Amniotic epithelial cell (primary cell): Measurements from ENCODE around the gene ATP23.
A peak's percentile ranks its signal among the peaks of the same experiment; 100 is the strongest.

Experiments
- DNase-seq: peaks from one replicate; pipeline ENCODE4 v3.0.0-alpha.2; 2010; ENCODE audit warnings: low read depth

Gene ATP23

DNA sequence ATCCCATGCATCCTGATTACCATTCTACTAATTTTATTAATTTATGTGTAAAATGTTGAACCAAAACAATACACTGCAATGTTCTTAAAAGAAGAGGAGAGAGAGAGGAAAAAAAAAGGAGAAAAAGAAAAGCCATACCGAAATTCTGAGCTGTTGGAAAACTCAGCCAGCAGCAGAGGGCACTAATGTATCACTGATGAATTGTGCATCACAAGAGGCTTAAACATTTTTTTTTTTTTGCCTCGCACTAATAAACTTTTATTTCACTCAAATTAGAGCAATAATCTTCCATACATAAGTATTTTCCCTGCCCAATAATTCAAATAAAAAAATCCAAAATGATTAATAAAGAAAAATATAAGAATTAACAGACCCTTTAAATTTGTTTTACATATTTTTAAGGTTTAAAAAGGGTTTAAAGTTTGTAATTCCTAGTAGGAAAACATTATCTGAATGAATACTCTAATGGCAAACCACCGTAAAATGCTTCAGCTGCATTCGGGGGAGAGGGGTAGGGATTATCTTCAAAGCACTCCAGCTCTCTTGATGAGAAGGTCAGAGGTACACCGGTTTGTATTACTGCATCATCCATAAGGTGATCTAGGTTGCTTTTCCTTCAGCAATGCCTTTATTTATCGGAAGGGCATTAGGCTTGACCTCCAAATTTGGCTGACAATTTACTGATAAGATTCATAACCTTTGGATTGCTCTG is 41.9 kb downstream of the ATP23 start:
- peak; percentile 65 for DNase-seq

- no peak for DNase-seq
Measured at GRCh38 chr12:57983858-57984505, 42.6 kb downstream of the ATP23 start.

DNA sequence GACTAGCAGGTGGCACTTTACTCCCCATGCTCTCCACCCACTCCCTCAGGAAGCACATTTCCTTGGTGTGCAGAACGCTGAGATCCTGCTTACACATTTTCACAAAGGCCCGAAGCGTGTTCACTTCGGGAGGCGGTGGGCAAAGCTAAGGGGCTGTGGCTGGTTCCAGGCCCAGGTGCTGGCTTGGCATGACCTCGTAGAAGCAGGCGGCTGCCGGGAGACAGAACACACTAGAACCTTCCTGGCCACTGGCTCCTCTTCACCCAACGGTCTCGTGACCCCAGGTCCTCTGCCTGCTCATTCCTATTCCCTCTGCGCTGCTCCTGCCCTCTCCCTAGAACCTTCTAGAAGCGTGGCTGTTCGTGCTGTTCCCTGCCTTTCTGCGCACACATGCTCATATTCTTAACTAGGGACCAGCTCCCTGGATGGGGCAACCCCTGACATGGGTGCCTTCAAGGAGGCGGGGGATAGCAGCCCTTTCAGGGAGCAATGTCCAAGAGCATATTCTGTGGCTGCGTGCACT is 43.3 kb downstream of the ATP23 start:
- no peak for DNase-seq

GRCh38 chr12:57985685-57986084 is 44.3 kb downstream of the ATP23 start:
- DNase-seq = peak; percentile 72

GRCh38 chr12:57989838-57990237 is 48.5 kb downstream of the ATP23 start:
- no peak for DNase-seq

- no peak for DNase-seq
Measured at GRCh38 chr12:57990241-57990883, 49.0 kb downstream of the ATP23 start.

DNA sequence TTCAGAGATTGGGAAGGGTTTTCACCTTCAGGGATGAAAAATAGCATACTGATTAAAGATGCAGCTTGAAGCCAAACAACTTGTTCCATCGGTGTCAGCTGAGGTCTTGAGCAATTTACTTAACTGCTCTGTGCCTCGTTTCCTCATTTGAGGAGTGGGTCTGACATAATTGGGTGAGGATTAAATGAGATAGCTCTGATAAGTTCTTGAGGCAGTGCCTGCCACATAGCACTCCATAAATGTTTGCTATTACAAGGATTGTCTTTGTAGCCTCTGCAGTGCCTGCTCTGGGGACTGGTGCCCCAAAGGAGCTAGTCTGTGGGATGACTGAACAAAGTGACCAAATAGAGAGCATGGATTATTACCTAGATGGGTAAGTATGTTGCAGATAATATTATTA is 50.6 kb downstream of the ATP23 start:
- no peak for DNase-seq

DNA sequence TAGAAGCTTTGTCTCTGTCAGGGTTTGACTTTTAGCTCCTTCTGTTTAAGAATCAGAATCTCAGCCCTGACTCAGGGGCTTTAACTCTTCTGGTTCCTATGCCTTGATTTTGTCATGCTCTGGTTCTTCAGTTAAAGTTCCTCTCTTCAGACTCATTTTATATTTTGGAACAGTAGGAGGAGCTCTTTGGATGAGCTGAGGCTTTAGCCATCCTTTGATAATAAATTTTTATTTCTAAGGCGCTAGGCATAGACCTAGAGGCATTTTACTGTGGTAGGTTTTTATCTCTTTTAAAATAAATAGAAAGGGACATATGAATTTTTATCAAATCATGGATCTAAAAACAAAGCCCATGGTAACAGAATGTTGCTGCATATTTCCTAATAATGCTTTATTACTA is 51.7 kb downstream of the ATP23 start:
- DNase-seq = no peak

DNA sequence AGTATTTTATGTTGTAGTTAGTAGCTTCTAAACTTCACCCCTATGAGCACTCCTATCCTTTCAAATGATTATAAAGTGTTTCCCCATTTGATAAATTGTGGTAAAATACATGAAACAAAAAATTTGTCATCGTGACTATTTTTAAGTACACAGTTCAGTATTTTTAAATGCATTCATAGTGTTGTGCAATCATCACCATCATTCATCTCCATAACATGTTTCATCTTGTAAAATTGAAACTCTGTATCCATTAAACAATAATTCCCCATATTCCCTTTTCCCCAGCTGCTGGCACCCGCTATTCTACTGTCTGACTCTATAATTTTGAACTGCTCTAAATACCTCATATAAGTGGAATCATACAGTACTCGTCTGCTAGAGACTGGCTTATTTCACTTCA is 52.5 kb downstream of the ATP23 start:
- DNase-seq = no peak

- DNase-seq = no peak
Measured at GRCh38 chr12:57996520-57996919, 55.2 kb downstream of the ATP23 start.

DNA sequence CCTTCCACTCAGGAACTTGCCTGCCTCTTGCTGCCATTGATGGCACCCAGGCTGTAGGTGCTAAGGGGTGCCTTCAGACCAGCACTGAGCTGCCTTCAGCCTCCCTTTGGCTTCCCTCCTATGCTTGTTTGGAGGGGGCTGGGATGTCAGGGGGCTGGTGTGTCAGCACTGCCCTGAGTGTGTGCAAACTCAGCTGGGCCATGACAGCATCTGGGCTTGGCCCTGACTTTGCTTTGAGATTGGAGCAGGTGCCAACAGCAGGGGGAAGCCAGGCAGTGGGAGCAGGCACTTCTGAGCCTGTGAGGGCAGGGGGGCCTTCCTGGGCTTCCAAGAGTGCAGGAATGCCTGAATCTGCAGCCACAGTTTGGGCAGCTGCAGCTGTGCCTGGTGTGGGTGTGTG is 56.9 kb downstream of the ATP23 start:
- no peak for DNase-seq

GRCh38 chr12:58000499-58000898 is 59.1 kb downstream of the ATP23 start:
- DNase-seq = no peak

- DNase-seq = no peak
Measured at GRCh38 chr12:58007875-58008274, 66.5 kb downstream of the ATP23 start.

GRCh38 chr12:58008634-58009033 is 67.3 kb downstream of the ATP23 start:
- DNase-seq = no peak
